Liver (tissue), 9 donors: Measurements from ENCODE around the gene AOAH. TPM values are rescaled to one million over a fixed set of nuclear protein-coding genes. Genes with fewer than 3 reads are reported as not detected.

ENCODE experiments used
- DNase-seq: peaks from one replicate; pipeline ENCODE4 v3.0.0-alpha.2; 2017; ENCODE audit warnings: low spot score
- H3K27ac ChIP-seq, 2 donors: one replicate each; pipeline ENCODE4 v1.7.0; 2013; ENCODE audit warnings: inconsistent platforms in 2 of 2, low read length in 2 of 2, control low read depth in 1 of 2, low read depth in 1 of 2, mild to moderate bottlenecking in 1 of 2
- H3K27me3 ChIP-seq, 4 donors: one replicate each; pipeline versions ENCODE4 v1.6.1 to v1.7.0; 2013; ENCODE audit warnings: low read length in 3 of 4, inconsistent platforms in 1 of 4, mild to moderate bottlenecking in 1 of 4, moderate library complexity in 1 of 4; ENCODE audit not compliant: control insufficient read depth in 4 of 4, insufficient read depth in 4 of 4
- H3K36me3 ChIP-seq, 4 donors: one replicate each; pipeline versions ENCODE4 v1.6.1 to v1.7.0; 2013; ENCODE audit warnings: low read length in 3 of 4, mild to moderate bottlenecking in 3 of 4, low read depth in 1 of 4, moderate library complexity in 1 of 4; ENCODE audit not compliant: control insufficient read depth in 4 of 4, insufficient read depth in 3 of 4
- H3K4me1 ChIP-seq, 4 donors: one replicate each; pipeline versions ENCODE4 v1.6.1 to v1.7.0; 2013; ENCODE audit warnings: low read length in 3 of 4, mild to moderate bottlenecking in 3 of 4, moderate library complexity in 1 of 4; ENCODE audit not compliant: control insufficient read depth in 4 of 4, insufficient read depth in 4 of 4
- H3K4me3 ChIP-seq, 3 donors: one replicate each; pipeline versions ENCODE4 v1.6.1 to v1.7.0; 2013; ENCODE audit warnings: low read length in 3 of 3, control low read depth in 1 of 3, low read depth in 1 of 3, mild to moderate bottlenecking in 1 of 3
- H3K9ac ChIP-seq, 2 donors: one replicate each; pipeline ENCODE4 v1.7.0; 2013; ENCODE audit warnings: low read length in 2 of 2, mild to moderate bottlenecking in 2 of 2, moderate library complexity in 2 of 2, control low read depth in 1 of 2, low read depth in 1 of 2
- H3K9me3 ChIP-seq, 4 donors: one replicate each; pipeline versions ENCODE4 v1.6.1 to v1.7.0; 2013; ENCODE audit warnings: low read length in 3 of 4; ENCODE audit not compliant: control insufficient read depth in 4 of 4
- EGR1 ChIP-seq, 2 donors: IDR thresholded peaks; 2 replicates each; pipeline ENCODE4 v1.6.1; 2016 to 2018; ENCODE audit warnings: antibody characterized with exemption in 2 of 2, low read depth in 2 of 2
- FOXA1 ChIP-seq: IDR thresholded peaks from 2 replicates; pipeline ENCODE4 v1.6.1; 2016; ENCODE audit warnings: antibody characterized with exemption
- FOXA2 ChIP-seq: IDR thresholded peaks from 2 replicates; pipeline ENCODE4 v1.6.1; 2016; ENCODE audit warnings: antibody characterized with exemption
- GABPA ChIP-seq, 2 donors: IDR thresholded peaks in 1 of 2; conservative IDR thresholded peaks in 1 of 2; 2 replicates each; pipeline ENCODE4 v1.6.1; 2016; ENCODE audit warnings: antibody characterized with exemption in 2 of 2, mild to moderate bottlenecking in 1 of 2, moderate library complexity in 1 of 2
- HNF4A ChIP-seq, 2 donors: conservative IDR thresholded peaks; 2 replicates each; pipeline ENCODE4 v1.6.1; 2016; ENCODE audit warnings: antibody characterized with exemption in 2 of 2, mild to moderate bottlenecking in 2 of 2
- HNF4G ChIP-seq: IDR thresholded peaks from 2 replicates; pipeline ENCODE4 v1.6.1; 2016; ENCODE audit warnings: antibody characterized with exemption
- JUND ChIP-seq, 2 donors: IDR thresholded peaks; 2 replicates each; pipeline ENCODE4 v1.6.1; 2016; ENCODE audit warnings: antibody characterized with exemption in 2 of 2
- NR2F2 ChIP-seq: IDR thresholded peaks from 2 replicates; pipeline ENCODE4 v1.6.1; 2016; ENCODE audit warnings: antibody characterized with exemption
- RAD21 ChIP-seq, 2 donors: IDR thresholded peaks; 2 replicates each; pipeline ENCODE4 v1.6.1; 2016; ENCODE audit warnings: antibody characterized with exemption in 2 of 2, mild to moderate bottlenecking in 2 of 2
- RXRA ChIP-seq, 2 donors: IDR thresholded peaks; 2 replicates each; pipeline ENCODE4 v1.6.1; 2017 to 2018; ENCODE audit warnings: antibody characterized with exemption in 2 of 2, mild to moderate bottlenecking in 1 of 2
- SP1 ChIP-seq: IDR thresholded peaks from 2 replicates; pipeline ENCODE4 v1.6.1; 2018; ENCODE audit warnings: antibody characterized with exemption, mild to moderate bottlenecking
- TAF1 ChIP-seq: conservative IDR thresholded peaks from 2 replicates; pipeline ENCODE4 v1.6.1; 2016; ENCODE audit warnings: antibody characterized with exemption, mild to moderate bottlenecking
- YY1 ChIP-seq: IDR thresholded peaks from 2 replicates; pipeline ENCODE4 v1.6.1; 2016; ENCODE audit warnings: antibody characterized with exemption, mild to moderate bottlenecking
- WGBS: extraction: QIAGEN DNeasy Blood & Tissue Kit; methylation state at CpG from one replicate; pipeline ENCODE4 v1.1.7; 2013; 5-methylcytosine and 5-hydroxymethylcytosine counted together
- polyA plus RNA-seq, 2 donors: library from polyadenylated mRNA; stranded (reverse) in 1 of 2; unstranded in 1 of 2; fragments of 200-250 nt in 1 of 2; fragments of >200 nt in 1 of 2; fragmentation: Nextera tagmentation in 1 of 2; extraction: Ambion mirVana in 1 of 2; gene quantifications; one replicate each; pipeline versions ENCODE4 v1.2.1 to v1.2.3, GENCODE V29; 2013 to 2015
- total RNA-seq, 2 donors: library from RNA; depleted of rRNA; stranded (reverse); fragments of >200 nt; gene quantifications; one replicate each; pipeline ENCODE4 v1.2.3, GENCODE V29; 2014
- TF ChIP-seq, protein P1 (sequence below): IDR thresholded peaks from 2 replicates; pipeline ENCODE4 v1.6.1; 2016; ENCODE audit warnings: antibody characterized with exemption
- TF ChIP-seq, protein P2 (sequence below): IDR thresholded peaks from 2 replicates; pipeline ENCODE4 v1.6.1; 2016; ENCODE audit warnings: antibody characterized with exemption
- TF ChIP-seq, protein P3 (sequence below): IDR thresholded peaks from 2 replicates; pipeline ENCODE4 v1.6.1; 2016; ENCODE audit warnings: antibody characterized with exemption, mild to moderate bottlenecking
- TF ChIP-seq, protein P4 (sequence below): fragments of 150-350 bp; IDR thresholded peaks from 2 replicates; pipeline ENCODE4 v1.5.1; 2017; ENCODE audit warnings: improper control_type of control experiment, low read depth, low read length; ENCODE audit not compliant: missing input control
- TF ChIP-seq, protein P5 (sequence below): IDR thresholded peaks from 2 replicates; pipeline ENCODE4 v1.6.1; 2016; ENCODE audit warnings: antibody characterized with exemption
- donor health status: healthy.
- donor health status: healthy.
- donor health status: healthy.
- donor health status: healthy.
- donor health status: healthy.

AOAH gene
- total and polyA plus RNA-seq, 4 donors: 2.4 to 26.7 (median 5.8) TPM

DNA sequence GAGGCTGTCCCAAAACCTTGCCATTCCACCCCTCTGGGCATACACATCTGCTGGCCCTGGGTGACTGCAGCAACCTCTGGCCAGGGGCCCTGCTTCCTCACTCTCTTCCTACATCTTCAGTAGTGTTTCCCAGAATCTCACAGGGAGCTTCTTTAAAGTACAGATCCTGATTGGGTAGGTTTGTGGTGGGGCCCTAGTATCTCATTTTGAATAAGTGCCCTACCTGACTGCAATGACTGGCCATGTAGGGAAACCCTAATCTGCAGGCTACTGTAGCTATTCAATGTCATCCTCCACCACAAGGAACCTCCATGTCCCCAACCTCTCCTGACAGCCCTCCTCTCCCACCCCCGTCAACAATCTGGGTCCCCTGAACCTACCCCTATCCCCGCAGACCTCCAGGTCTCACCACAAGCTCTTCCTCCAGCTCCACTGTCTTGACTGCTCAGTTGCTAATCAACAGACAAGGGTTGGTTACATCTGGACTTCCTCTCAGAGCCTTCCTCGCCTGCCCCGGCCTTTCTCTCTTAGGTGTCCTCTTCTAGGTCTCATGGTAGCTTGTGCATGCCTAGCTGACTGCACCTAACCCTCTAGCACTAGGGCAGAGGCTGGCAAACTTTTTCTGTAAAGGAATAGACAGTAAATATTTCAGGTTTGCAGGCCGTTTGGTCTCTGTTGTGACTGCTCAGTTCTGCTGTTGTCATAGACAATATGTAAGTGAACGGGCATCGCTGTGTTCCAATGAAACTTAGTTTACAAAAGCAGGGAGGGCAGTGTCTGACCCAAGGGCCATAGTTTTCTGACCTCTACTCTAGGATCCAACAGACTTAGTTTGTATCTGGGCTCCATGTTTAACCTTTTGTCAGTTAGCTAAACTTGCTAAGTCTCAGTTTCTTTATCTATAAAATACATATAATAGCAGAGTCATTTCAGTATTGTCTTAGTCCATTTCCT is 121.1 kb downstream of the AOAH start:
- no peak overlapping the region for H3K4me3 ChIP-seq
- H3K27me3 ChIP-seq: no peaks in the 10 kb centered on the region
- no peak overlapping the region for H3K27ac ChIP-seq
- no peaks in the 10 kb centered on the region for H3K9me3 ChIP-seq
- no peak for DNase-seq
- no peak overlapping the region for H3K9ac ChIP-seq
- TF ChIP-seq, protein P1, sequence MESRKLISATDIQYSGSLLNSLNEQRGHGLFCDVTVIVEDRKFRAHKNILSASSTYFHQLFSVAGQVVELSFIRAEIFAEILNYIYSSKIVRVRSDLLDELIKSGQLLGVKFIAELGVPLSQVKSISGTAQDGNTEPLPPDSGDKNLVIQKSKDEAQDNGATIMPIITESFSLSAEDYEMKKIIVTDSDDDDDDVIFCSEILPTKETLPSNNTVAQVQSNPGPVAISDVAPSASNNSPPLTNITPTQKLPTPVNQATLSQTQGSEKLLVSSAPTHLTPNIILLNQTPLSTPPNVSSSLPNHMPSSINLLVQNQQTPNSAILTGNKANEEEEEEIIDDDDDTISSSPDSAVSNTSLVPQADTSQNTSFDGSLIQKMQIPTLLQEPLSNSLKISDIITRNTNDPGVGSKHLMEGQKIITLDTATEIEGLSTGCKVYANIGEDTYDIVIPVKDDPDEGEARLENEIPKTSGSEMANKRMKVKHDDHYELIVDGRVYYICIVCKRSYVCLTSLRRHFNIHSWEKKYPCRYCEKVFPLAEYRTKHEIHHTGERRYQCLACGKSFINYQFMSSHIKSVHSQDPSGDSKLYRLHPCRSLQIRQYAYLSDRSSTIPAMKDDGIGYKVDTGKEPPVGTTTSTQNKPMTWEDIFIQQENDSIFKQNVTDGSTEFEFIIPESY: no peak
- TF ChIP-seq FOXA2 (no peak), SP1 (peak; percentile 85), HNF4A (conservative IDR thresholded peaks at IDR 0.05) (peak in 1 of 2 donors; percentile 88), RXRA (IDR thresholded peaks at IDR 0.05) (peak in 1 of 2 donors; percentile 77)
- H3K36me3 ChIP-seq: no peaks in the 10 kb centered on the region
- no peaks in the 10 kb centered on the region for H3K4me1 ChIP-seq
- WGBS: 85% methylated on average over 7 of the region's 7 CpGs

DNA sequence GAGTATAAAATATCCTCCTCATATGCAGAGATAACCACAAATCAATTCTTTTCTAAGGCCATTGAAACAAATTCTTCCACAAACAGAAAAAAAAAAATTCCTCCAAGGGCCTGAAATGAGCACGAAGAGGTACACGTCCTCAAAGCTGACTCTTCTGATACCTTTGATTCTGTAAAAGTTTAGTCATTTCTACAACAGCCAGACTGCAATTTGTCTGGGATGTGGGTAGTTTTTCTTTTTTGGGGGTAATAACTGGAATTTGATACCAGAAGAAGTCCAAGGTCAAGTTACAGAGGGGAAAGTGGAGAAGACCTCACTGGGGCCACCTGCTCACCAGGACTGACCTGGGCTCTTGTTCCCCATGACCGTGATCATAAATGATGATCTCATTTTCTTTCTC is 121.8 kb downstream of the AOAH start:
- Histone ChIP-seq H3K4me3 (no peak overlapping the region), H3K27me3 (no peaks in the 10 kb centered on the region), H3K27ac (no peak overlapping the region), H3K4me1 (no peaks in the 10 kb centered on the region), H3K36me3 (no peaks in the 10 kb centered on the region), H3K9ac (no peak overlapping the region), H3K9me3 (no peaks in the 10 kb centered on the region)
- DNase-seq: no peak
- TF ChIP-seq FOXA2: no peak
- no peak for TF ChIP-seq YY1
- no peak for TF ChIP-seq SP1
- TF ChIP-seq, protein P2, sequence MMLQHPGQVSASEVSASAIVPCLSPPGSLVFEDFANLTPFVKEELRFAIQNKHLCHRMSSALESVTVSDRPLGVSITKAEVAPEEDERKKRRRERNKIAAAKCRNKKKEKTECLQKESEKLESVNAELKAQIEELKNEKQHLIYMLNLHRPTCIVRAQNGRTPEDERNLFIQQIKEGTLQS: no peak
- TF ChIP-seq TAF1: no peak
- TF ChIP-seq FOXA1: no peak
- TF ChIP-seq GABPA (IDR thresholded peaks at IDR 0.05 in 1 of 2, conservative IDR thresholded peaks at IDR 0.05 in 1 of 2): no peak
- TF ChIP-seq RAD21 (IDR thresholded peaks at IDR 0.05): no peak
- TF ChIP-seq, protein P3, sequence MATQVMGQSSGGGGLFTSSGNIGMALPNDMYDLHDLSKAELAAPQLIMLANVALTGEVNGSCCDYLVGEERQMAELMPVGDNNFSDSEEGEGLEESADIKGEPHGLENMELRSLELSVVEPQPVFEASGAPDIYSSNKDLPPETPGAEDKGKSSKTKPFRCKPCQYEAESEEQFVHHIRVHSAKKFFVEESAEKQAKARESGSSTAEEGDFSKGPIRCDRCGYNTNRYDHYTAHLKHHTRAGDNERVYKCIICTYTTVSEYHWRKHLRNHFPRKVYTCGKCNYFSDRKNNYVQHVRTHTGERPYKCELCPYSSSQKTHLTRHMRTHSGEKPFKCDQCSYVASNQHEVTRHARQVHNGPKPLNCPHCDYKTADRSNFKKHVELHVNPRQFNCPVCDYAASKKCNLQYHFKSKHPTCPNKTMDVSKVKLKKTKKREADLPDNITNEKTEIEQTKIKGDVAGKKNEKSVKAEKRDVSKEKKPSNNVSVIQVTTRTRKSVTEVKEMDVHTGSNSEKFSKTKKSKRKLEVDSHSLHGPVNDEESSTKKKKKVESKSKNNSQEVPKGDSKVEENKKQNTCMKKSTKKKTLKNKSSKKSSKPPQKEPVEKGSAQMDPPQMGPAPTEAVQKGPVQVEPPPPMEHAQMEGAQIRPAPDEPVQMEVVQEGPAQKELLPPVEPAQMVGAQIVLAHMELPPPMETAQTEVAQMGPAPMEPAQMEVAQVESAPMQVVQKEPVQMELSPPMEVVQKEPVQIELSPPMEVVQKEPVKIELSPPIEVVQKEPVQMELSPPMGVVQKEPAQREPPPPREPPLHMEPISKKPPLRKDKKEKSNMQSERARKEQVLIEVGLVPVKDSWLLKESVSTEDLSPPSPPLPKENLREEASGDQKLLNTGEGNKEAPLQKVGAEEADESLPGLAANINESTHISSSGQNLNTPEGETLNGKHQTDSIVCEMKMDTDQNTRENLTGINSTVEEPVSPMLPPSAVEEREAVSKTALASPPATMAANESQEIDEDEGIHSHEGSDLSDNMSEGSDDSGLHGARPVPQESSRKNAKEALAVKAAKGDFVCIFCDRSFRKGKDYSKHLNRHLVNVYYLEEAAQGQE: no peak
- TF ChIP-seq NR2F2: no peak
- TF ChIP-seq JUND (IDR thresholded peaks at IDR 0.05): no peak
- no peak for TF ChIP-seq EGR1 (IDR thresholded peaks at IDR 0.05; ENCODE audit: low read depth in 2 of 2)
- TF ChIP-seq, protein P4, sequence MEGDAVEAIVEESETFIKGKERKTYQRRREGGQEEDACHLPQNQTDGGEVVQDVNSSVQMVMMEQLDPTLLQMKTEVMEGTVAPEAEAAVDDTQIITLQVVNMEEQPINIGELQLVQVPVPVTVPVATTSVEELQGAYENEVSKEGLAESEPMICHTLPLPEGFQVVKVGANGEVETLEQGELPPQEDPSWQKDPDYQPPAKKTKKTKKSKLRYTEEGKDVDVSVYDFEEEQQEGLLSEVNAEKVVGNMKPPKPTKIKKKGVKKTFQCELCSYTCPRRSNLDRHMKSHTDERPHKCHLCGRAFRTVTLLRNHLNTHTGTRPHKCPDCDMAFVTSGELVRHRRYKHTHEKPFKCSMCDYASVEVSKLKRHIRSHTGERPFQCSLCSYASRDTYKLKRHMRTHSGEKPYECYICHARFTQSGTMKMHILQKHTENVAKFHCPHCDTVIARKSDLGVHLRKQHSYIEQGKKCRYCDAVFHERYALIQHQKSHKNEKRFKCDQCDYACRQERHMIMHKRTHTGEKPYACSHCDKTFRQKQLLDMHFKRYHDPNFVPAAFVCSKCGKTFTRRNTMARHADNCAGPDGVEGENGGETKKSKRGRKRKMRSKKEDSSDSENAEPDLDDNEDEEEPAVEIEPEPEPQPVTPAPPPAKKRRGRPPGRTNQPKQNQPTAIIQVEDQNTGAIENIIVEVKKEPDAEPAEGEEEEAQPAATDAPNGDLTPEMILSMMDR: no peak
- TF ChIP-seq RXRA (IDR thresholded peaks at IDR 0.05): no peak
- no peak for TF ChIP-seq HNF4G
- TF ChIP-seq, protein P1: no peak
- no peak for TF ChIP-seq HNF4A (conservative IDR thresholded peaks at IDR 0.05)
- TF ChIP-seq, protein P5, sequence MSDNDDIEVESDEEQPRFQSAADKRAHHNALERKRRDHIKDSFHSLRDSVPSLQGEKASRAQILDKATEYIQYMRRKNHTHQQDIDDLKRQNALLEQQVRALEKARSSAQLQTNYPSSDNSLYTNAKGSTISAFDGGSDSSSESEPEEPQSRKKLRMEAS: no peak
- WGBS: 92% methylated on average over 3 of the region's 3 CpGs
